Measurements from ENCODE around the gene CNFN. TPM values are rescaled to one million over a fixed set of nuclear protein-coding genes. Genes with fewer than 3 reads are reported as not detected.

Gene CNFN
- total RNA-seq, 2 experiments from 2014 or later = 0.95 TPM; not detected in 1

GRCh38 chr19:42401365-42402303 lies 11.5 kb upstream of the CNFN start:
- Histone ChIP-seq H3K79me2 (ENCODE audit: insufficient read depth, low read depth, low read length) (no peaks in the 10 kb centered on the region), H3K36me3 (ENCODE audit: insufficient read depth, low read length) (peaks cover 30% of the 10 kb centered on the region), H3K9me2 (ENCODE audit: insufficient read depth, low read length) (no peaks in the 10 kb centered on the region), H3K27ac (ENCODE audit: low read depth, low read length, poor library complexity, severe bottlenecking) (no peak overlapping the region), H2AFZ (ENCODE audit: low read length) (no peak overlapping the region), H3K4me3 (ENCODE audit: low read depth, low read length, poor library complexity, severe bottlenecking) (peak overlapping the region; percentile 25), H4K20me1 (ENCODE audit: insufficient read depth, low read length) (no peaks in the 10 kb centered on the region), H3K4me2 (ENCODE audit: low read length) (peak overlapping the region; percentile 42; the same call in 1 of the 2 replicates), H3K9me3 (ENCODE audit: low read length) (no peaks in the 10 kb centered on the region), H3K4me1 (ENCODE audit: insufficient read depth, low read length, poor library complexity, severe bottlenecking) (peaks cover 6% of the 10 kb centered on the region)
- BruUV-seq (replicated peaks) = no TSS peak
- ChIA-PET POLR2A (interaction anchor here (0.6 kb wide), 1 partner anchor 214 kb away, joined by 3 read pairs; no protein-coding TSS in a partner anchor), CTCF (ENCODE audit: unreplicated experiment) (no interaction called here)
- TF ChIP-seq CTCF (conservative IDR thresholded peaks at IDR 0.05; ENCODE audit: low read length) = peak; percentile 96
- no peak for TF ChIP-seq EZH2phosphoT487 (IDR thresholded peaks at IDR 0.05; ENCODE audit: borderline replicate concordance, low read depth, low read length)
- intact Hi-C loops (cut with micrococcal nuclease; ENCODE audit: unreplicated experiment) = no loop called here
- peak; percentile 72 for DNase-seq (ENCODE audit: low spot score)

GRCh38 chr19:42400404-42400803 lies 10.3 kb upstream of the CNFN start:
- H3K9me3 ChIP-seq (ENCODE audit: low read length) = no peaks in the 10 kb centered on the region
- no TSS peak for BruUV-seq (replicated peaks)
- intact Hi-C loops (cut with micrococcal nuclease; ENCODE audit: unreplicated experiment) = no loop called here

More at GRCh38 chr19:42400404-42400803, 10.3 kb upstream of the CNFN start:
- H3K9me2 ChIP-seq (ENCODE audit: insufficient read depth, low read length) = no peaks in the 10 kb centered on the region
- H3K4me3 ChIP-seq (ENCODE audit: low read depth, low read length, poor library complexity, severe bottlenecking) = no peak overlapping the region
- ChIA-PET POLR2A (interaction anchor here (1.0 kb wide), 1 partner anchor 9 kb away, joined by 3 read pairs; no protein-coding TSS in a partner anchor), CTCF (ENCODE audit: unreplicated experiment) (no interaction called here)
- H4K20me1 ChIP-seq (ENCODE audit: insufficient read depth, low read length) = no peaks in the 10 kb centered on the region
- H2AFZ ChIP-seq (ENCODE audit: low read length) = no peak overlapping the region
- H3K27ac ChIP-seq (ENCODE audit: low read depth, low read length, poor library complexity, severe bottlenecking) = no peak overlapping the region
- peaks cover 15% of the 10 kb centered on the region for H3K4me1 ChIP-seq (ENCODE audit: insufficient read depth, low read length, poor library complexity, severe bottlenecking)
- H3K4me2 ChIP-seq (ENCODE audit: low read length) = no peak overlapping the region
- no peak for DNase-seq (ENCODE audit: low spot score)
- TF ChIP-seq CTCF (conservative IDR thresholded peaks at IDR 0.05; ENCODE audit: low read length) (no peak), EZH2phosphoT487 (IDR thresholded peaks at IDR 0.05; ENCODE audit: borderline replicate concordance, low read depth, low read length) (no peak)
- H3K79me2 ChIP-seq (ENCODE audit: insufficient read depth, low read depth, low read length) = no peaks in the 10 kb centered on the region
- peaks cover 18% of the 10 kb centered on the region for H3K36me3 ChIP-seq (ENCODE audit: insufficient read depth, low read length)
